Nephron progenitor cell (in vitro differentiated cells): ENCODE data around the gene NKX2-3.

Experiments used
- DNase-seq: peaks from one replicate; pipeline ENCODE4 v3.0.0; 2021
- H3K27ac Mint-ChIP-seq: 2 replicates; pipeline ENCODE4 v1.8.0; 2021; ENCODE audit warnings: mild to moderate bottlenecking, moderate library complexity, mixed read lengths
- H3K27me3 Mint-ChIP-seq: 2 replicates; pipeline ENCODE4 v1.8.0; 2021; ENCODE audit warnings: mild to moderate bottlenecking, low read depth, mixed read lengths; ENCODE audit not compliant: poor library complexity
- H3K36me3 Mint-ChIP-seq: 2 replicates; pipeline ENCODE4 v1.8.0; 2021; ENCODE audit warnings: low read depth, mixed read lengths
- H3K4me1 Mint-ChIP-seq: 2 replicates; pipeline ENCODE4 v1.8.0; 2021; ENCODE audit warnings: mixed read lengths
- H3K4me3 Mint-ChIP-seq: 2 replicates; pipeline ENCODE4 v1.8.0; 2021; ENCODE audit warnings: mild to moderate bottlenecking, moderate library complexity, mixed read lengths
- H3K9me3 Mint-ChIP-seq: 2 replicates; pipeline ENCODE4 v1.8.0; 2021; ENCODE audit warnings: mild to moderate bottlenecking, moderate library complexity, mixed read lengths
- CTCF ChIP-seq: fragments of 200-600 bp; sonication (generic); IDR thresholded peaks from 2 replicates; pipeline ENCODE4 v1.5.0; 2021; ENCODE audit warnings: antibody characterized with exemption

Gene NKX2-3

DNA sequence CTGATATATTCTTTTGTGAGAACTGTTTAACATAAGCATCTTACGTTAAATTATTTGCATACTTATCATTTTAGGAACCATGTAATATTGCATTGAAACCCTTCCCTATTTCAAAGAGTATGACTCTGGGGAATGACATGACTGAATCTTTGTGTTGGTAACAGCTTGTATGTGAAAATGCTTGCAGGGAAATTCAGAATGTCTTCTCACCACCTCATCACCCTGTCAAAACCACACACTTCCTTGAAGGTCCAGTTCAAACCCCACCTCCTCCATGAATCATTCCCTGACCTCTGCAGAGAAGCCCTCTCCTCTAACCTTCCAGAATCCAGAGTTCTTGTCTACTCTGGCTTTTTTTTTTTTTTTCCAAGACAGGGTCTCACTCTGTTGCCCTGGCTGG, 26.3 kb upstream of the NKX2-3 start:
- no peak overlapping the region for H3K4me3 Mint-ChIP-seq
- no peak for TF ChIP-seq CTCF
- H3K27me3 Mint-ChIP-seq = peaks cover 100% of the 10 kb centered on the region
- no peak overlapping the region for H3K27ac Mint-ChIP-seq
- H3K4me1 Mint-ChIP-seq = no peaks in the 10 kb centered on the region
- peaks cover 9% of the 10 kb centered on the region for H3K9me3 Mint-ChIP-seq
- no peak for DNase-seq
- H3K36me3 Mint-ChIP-seq = no peaks in the 10 kb centered on the region

DNA sequence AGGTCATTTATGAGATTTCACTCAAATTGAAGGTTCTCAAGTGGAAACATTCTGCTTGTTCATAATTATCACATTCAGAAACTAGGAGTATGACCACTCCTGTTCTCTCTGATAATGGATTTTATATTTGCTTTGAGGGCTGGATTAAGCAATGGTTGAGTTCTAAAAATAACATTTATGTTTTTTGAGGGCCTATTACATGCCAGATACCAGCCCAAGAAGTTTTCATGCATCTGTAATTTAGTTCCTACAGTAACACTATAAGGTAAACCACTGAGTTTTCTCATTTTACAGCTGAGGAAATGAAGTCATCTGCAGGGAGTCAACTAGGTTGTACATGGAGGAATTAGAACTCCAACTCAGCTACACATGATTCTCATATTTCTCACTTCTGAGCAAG, 25.5 kb upstream of the NKX2-3 start:
- Mint-ChIP-seq H3K36me3 (no peaks in the 10 kb centered on the region), H3K9me3 (peaks cover 9% of the 10 kb centered on the region), H3K4me1 (no peaks in the 10 kb centered on the region), H3K4me3 (no peak overlapping the region), H3K27ac (no peak overlapping the region), H3K27me3 (peaks cover 100% of the 10 kb centered on the region)
- DNase-seq = no peak
- no peak for TF ChIP-seq CTCF

DNA sequence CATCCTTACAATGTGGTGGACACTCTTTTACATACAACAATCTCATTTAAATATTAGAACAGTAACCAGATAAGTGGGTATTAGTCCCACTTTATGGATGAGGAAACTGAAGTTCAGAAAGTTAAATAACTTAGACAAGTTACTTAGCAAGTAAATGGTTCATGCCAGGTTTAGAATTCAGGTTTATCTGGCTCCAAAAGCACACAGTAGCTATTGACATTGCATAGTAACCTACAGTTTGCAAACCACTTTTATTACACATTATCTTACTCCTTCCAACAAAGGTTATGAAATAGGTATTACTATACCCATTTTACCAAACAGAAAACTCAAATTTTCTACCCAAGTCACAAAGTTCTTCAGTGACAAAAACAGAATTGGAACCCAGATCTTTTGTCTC, 19.7 kb upstream of the NKX2-3 start:
- H3K36me3 Mint-ChIP-seq = no peaks in the 10 kb centered on the region
- no peak for DNase-seq
- H3K9me3 Mint-ChIP-seq = peaks cover 13% of the 10 kb centered on the region
- no peak overlapping the region for H3K4me3 Mint-ChIP-seq
- no peak overlapping the region for H3K27ac Mint-ChIP-seq
- no peaks in the 10 kb centered on the region for H3K4me1 Mint-ChIP-seq
- TF ChIP-seq CTCF = no peak
- peaks cover 100% of the 10 kb centered on the region for H3K27me3 Mint-ChIP-seq

DNA sequence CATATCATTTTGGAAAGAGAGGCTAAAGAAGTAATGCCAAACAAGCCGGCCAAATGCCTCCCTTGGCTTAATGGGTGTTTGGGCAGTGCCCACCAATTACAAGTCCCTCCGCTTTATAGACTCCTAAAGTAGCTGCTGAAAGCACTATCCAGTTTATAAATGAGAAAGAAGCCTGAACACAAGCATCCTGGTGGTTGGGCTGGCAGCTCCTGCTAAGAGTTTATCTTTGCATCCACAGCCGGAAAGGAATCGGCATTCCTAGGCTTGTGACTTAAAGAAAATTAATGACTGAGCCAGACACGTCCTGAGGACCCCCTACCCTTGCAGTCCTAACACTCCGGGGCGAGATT, 13.1 kb upstream of the NKX2-3 start:
- H3K9me3 Mint-ChIP-seq = peaks cover 4% of the 10 kb centered on the region
- peaks cover 49% of the 10 kb centered on the region for H3K4me1 Mint-ChIP-seq
- no peak for DNase-seq
- peaks cover 100% of the 10 kb centered on the region for H3K27me3 Mint-ChIP-seq
- no peak for TF ChIP-seq CTCF
- H3K36me3 Mint-ChIP-seq = no peaks in the 10 kb centered on the region
- no peak overlapping the region for H3K27ac Mint-ChIP-seq
- no peak overlapping the region for H3K4me3 Mint-ChIP-seq

- Mint-ChIP-seq H3K36me3 (no peaks in the 10 kb centered on the region), H3K27me3 (peaks cover 100% of the 10 kb centered on the region), H3K27ac (no peak overlapping the region), H3K4me1 (peaks cover 53% of the 10 kb centered on the region), H3K9me3 (peaks cover 4% of the 10 kb centered on the region), H3K4me3 (peak overlapping the region; percentile 65)
- peak; percentile 84 for DNase-seq
- TF ChIP-seq CTCF = no peak
Observed at GRCh38 chr10:99520040-99520846, 12.5 kb upstream of the NKX2-3 start.
